Glutamatergic neuron (in vitro differentiated cells): ENCODE results near the gene PALLD. TPM values are rescaled to one million over a fixed set of nuclear protein-coding genes. Genes with fewer than 3 reads are reported as not detected.

ENCODE experiments used
- DNase-seq: peaks from one replicate; pipeline ENCODE4 v3.0.0; 2022
- H3K27ac Mint-ChIP-seq: one replicate; pipeline ENCODE4 v1.8.0; 2020; ENCODE audit warnings: mild to moderate bottlenecking, mixed read lengths, inconsistent platforms; ENCODE audit not compliant: unreplicated experiment
- H3K27me3 Mint-ChIP-seq: one replicate; pipeline ENCODE4 v1.8.0; 2020; ENCODE audit warnings: mild to moderate bottlenecking, moderate library complexity, mixed read lengths, inconsistent platforms; ENCODE audit not compliant: unreplicated experiment
- H3K36me3 Mint-ChIP-seq: one replicate; pipeline ENCODE4 v1.8.0; 2020; ENCODE audit warnings: mild to moderate bottlenecking, mixed read lengths, inconsistent platforms; ENCODE audit not compliant: unreplicated experiment
- H3K4me1 Mint-ChIP-seq: one replicate; pipeline ENCODE4 v1.8.0; 2020; ENCODE audit warnings: mild to moderate bottlenecking, low read depth, mixed read lengths, inconsistent platforms; ENCODE audit not compliant: unreplicated experiment
- H3K4me3 Mint-ChIP-seq: one replicate; pipeline ENCODE4 v1.8.0; 2020; ENCODE audit warnings: mild to moderate bottlenecking, mixed read lengths, inconsistent platforms; ENCODE audit not compliant: unreplicated experiment
- H3K9me3 Mint-ChIP-seq: one replicate; pipeline ENCODE4 v1.8.0; 2020; ENCODE audit warnings: mild to moderate bottlenecking, moderate library complexity, mixed read lengths, inconsistent platforms; ENCODE audit not compliant: unreplicated experiment
- CTCF ChIP-seq: fragments of 200-600 bp; sonication (generic); IDR thresholded peaks from one replicate; pipeline ENCODE4 v1.5.0; 2021; ENCODE audit not compliant: partially characterized antibody, unreplicated experiment
- total RNA-seq: library from RNA; stranded (reverse); fragmentation: NEBNext Ultra II Directional; extraction: Animal tissue kit (Norgen Biotek cat#: 25700); gene quantifications from one replicate; pipeline ENCODE4 v1.2.1, GENCODE V29; 2021; ENCODE audit not compliant: unreplicated experiment

The PALLD gene
- total RNA-seq, 1 donor from 2014 or later: 37.5 TPM

GRCh38 chr4:168522829-168523489, 26.1 kb downstream of the PALLD start:
- Mint-ChIP-seq H3K27me3 (no peaks in the 10 kb centered on the region), H3K4me1 (peaks cover 2% of the 10 kb centered on the region), H3K27ac (no peak overlapping the region), H3K36me3 (no peaks in the 10 kb centered on the region), H3K4me3 (no peak overlapping the region), H3K9me3 (peaks cover 1% of the 10 kb centered on the region)
- TF ChIP-seq CTCF: no peak
- no peak for DNase-seq

- Mint-ChIP-seq H3K27ac (no peak overlapping the region), H3K4me1 (peaks cover 2% of the 10 kb centered on the region), H3K4me3 (no peak overlapping the region), H3K9me3 (peaks cover 1% of the 10 kb centered on the region), H3K27me3 (no peaks in the 10 kb centered on the region), H3K36me3 (no peaks in the 10 kb centered on the region)
- DNase-seq: no peak
- no peak for TF ChIP-seq CTCF
Observed at GRCh38 chr4:168524006-168524405, 27.2 kb downstream of the PALLD start.

GRCh38 chr4:168524897-168525296, 28.0 kb downstream of the PALLD start:
- Mint-ChIP-seq H3K4me3 (no peak overlapping the region), H3K27ac (no peak overlapping the region), H3K9me3 (peaks cover 1% of the 10 kb centered on the region), H3K27me3 (no peaks in the 10 kb centered on the region), H3K36me3 (no peaks in the 10 kb centered on the region), H3K4me1 (peaks cover 2% of the 10 kb centered on the region)
- no peak for TF ChIP-seq CTCF
- DNase-seq: no peak

- H3K4me3 Mint-ChIP-seq: no peak overlapping the region
Observed at GRCh38 chr4:168527560-168527959, 30.7 kb downstream of the PALLD start.

More at GRCh38 chr4:168527560-168527959, 30.7 kb downstream of the PALLD start:
- no peak for DNase-seq
- H3K36me3 Mint-ChIP-seq: no peaks in the 10 kb centered on the region
- H3K27ac Mint-ChIP-seq: no peak overlapping the region
- TF ChIP-seq CTCF: no peak
- H3K4me1 Mint-ChIP-seq: no peaks in the 10 kb centered on the region
- H3K27me3 Mint-ChIP-seq: no peaks in the 10 kb centered on the region
- peaks cover 1% of the 10 kb centered on the region for H3K9me3 Mint-ChIP-seq
